Stimulated activated CD4-positive, alpha-beta T cell treated with anti-CD3 and anti-CD28 coated beads, Interleukin-2, amount 100 ng/mL, for 4 hours (primary cell): ENCODE measurements around the gene FAM47E.

Experiments used
- DNase-seq: peaks from one replicate; pipeline ENCODE4 v3.0.0-alpha.2; 2020; ENCODE audit warnings: low read depth

Gene FAM47E, protein sequence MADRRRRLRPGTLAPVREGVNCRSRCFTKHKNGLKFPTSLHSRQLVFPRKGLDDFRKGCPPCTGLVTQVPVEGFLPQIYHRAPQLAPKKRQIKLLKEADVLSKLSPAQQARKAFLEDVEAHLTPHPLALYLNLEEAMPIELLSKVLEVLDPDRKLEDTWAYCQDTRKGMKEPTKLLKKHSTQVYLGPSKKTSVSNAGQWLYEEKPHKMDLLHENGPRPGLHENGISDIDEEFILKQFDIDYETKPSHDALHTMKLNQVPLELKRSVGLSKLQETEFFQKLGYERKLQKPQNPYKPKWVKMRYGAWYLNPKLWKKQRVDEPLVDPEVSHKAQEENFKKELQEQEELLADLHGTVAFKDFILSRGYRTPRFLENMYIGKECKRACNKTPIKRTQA

GRCh38 chr4:76251441-76252270 is at the start of gene FAM47E:
Gene FAM47E, plus strand, starts transcription at chr4:76251721. Its CDS starts 26 bp downstream, at chr4:76251747.
- peak; percentile 1 for DNase-seq

DNA sequence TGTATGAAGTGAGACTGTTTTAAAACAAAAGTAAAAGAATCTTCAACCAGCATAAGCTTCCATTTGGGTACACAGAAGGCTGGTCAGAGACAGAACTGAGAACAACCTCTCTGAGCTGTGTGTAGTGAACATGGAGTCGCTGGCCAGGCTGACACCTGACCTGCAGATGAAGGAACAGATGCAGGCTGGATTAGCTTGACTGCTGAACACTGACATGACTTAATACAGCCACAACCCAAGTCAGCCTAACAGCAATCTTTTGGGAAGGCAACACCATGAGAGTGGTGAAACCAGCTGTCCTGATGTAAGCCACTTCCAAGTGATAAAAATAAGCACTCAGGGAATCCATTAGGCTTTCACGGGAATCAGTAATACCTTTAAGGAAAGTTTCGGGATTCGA is 48.0 kb upstream of the FAM47E start:
- DNase-seq, result no peak

GRCh38 chr4:76204936-76205335 is 46.6 kb upstream of the FAM47E start:
- DNase-seq, result no peak

- DNase-seq, result no peak
Measured at GRCh38 chr4:76205476-76205875, 46.0 kb upstream of the FAM47E start.

DNA sequence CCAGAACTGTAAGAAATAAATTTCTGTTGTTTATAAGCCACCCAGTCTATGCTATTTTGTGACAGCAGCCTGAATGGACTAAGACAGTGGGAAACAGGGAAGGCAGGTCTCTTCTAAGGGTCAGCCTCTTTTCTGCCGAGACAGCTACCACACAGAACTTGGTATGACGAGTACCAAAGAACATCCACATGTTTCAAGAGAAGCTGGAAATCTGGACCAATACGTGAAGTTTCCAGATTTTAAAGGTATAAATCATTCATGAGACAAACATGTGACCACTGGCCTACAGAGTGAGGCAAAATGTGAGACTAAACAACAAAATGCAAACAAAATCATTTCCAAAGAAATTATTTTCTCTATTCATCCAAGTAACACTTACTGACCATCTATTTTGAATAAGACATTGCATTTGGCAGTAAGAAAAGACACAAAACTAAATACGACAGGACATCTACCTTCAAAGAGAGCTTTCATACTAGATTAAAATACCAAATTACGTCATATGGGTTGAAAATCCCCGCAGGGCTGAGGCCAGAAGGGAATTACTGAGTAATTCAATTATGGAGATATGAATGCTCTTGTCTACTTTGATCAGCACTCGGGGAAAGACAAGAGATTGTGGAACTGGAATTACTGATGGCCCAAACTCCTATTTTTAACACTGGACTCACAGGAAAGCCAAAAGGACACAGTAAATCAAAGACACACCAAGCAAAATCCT is 45.1 kb upstream of the FAM47E start:
- no peak for DNase-seq

- no peak for DNase-seq
Measured at GRCh38 chr4:76207549-76207948, 44.0 kb upstream of the FAM47E start.

GRCh38 chr4:76208005-76208765 is 43.3 kb upstream of the FAM47E start:
- DNase-seq, result no peak

DNA sequence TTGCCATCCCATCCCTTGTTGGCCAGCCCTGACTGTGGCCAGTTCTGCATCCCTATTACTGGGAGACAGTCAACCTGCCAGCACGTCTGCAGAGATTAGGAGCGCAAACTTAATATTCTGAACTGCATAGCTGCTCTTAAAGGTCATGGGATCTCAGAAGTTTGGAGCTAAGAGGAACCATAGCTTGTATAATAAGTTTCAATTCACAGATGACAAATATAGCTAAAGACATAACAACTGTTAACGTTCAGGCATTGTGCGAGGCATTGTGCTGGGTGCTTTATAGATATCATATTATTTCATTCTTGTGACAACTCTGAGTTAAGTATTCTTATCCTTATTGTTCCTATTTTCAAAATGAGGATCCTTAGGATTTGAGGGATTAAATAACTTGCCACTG is 41.6 kb upstream of the FAM47E start:
- no peak for DNase-seq

DNA sequence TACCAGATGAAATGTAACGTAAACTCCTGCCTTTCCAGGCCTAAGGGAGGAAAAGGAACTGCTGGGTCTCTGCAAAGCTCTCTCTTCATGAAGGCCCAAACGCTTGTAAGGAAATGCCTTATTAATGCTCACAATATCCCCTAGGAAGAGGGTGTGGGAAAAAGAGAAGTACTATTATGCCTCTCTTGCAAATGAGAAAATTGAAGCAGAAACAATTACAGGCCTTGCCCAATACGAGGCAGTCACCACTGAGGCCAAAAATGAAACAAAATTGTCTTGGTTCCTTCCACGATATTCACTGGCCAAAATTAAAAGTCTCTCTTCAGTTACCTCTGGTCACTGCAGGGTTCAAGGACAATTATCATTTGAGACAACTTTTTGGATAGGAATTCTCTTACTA is 41.1 kb upstream of the FAM47E start:
- DNase-seq, result no peak

- no peak for DNase-seq
Measured at GRCh38 chr4:76211769-76212708, 39.5 kb upstream of the FAM47E start.

DNA sequence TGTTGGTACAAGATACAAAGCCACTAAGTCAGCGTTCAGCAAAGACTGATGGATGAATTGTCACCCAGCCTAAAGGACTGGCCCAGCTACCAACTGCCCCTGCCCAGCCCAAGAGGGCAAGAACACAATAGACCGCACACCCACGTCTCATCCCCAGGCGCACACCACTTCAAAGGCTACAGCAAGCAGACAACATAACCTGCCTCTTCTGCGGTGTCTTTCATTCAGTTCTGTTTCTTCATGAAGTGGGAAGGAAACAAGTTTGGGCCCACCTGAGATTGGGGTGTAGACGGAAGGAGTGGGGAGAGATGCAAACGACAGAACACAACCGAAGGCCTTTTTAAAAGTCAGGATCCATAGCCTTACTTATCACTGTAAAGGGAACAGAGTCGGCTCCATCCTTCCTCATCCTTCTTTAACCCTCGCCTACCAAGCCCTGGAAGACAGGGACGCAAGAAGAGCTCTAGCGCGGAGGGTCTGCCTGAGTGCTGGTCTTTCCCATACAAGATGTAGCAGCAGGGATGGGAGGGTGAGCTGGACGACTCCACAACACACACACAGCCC is 38.6 kb upstream of the FAM47E start:
- DNase-seq, result no peak

- DNase-seq, result peak; percentile 52
Measured at GRCh38 chr4:76213415-76214176, 37.9 kb upstream of the FAM47E start, which contains the start of gene SCARB2. Gene SCARB2, minus strand, starts transcription at chr4:76213824. Its CDS starts 281 bp downstream, at chr4:76213543.

GRCh38 chr4:76214177-76214675 is 37.3 kb upstream of the FAM47E start:
- DNase-seq, result no peak

DNA sequence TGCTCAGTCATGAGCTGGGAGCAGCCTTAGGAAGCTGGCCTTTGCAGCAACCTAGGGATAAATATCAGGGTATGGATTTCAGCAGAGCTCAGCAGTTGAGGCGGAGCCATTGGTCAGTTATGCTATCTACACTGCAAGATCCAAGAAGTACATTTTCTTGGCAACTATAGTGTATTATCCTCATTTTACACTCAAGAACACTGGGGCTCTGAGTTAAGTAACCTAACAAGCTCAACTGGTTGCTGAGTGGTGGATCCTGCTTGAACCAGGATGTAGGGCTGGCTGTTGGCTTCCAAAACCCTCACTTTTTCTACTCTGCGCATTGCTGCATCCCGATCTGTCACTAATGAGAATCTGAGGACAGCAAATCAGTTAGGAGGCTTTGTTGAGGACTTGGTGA is 36.4 kb upstream of the FAM47E start:
- DNase-seq, result no peak

DNA sequence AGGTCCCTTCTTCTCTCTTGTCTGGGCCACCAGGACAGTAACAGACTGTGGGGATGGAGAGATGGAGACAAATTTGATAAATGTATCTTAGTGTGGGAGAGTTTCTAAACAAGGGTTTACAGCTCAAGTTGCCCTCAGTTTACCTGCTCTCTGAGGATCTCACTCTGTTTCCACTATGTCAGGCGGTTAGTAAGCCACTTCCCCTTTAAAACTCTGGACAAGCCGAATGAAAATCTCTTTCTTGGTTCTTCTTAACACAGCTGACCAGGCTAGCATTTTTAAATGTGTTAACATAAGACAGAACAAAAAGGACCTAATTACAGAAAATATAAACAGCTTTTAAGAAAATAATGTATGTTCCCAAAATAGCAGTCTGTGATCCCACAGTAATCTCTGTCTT is 35.0 kb upstream of the FAM47E start:
- DNase-seq, result no peak

- DNase-seq, result no peak
Measured at GRCh38 chr4:76216975-76217814, 34.3 kb upstream of the FAM47E start.

DNA sequence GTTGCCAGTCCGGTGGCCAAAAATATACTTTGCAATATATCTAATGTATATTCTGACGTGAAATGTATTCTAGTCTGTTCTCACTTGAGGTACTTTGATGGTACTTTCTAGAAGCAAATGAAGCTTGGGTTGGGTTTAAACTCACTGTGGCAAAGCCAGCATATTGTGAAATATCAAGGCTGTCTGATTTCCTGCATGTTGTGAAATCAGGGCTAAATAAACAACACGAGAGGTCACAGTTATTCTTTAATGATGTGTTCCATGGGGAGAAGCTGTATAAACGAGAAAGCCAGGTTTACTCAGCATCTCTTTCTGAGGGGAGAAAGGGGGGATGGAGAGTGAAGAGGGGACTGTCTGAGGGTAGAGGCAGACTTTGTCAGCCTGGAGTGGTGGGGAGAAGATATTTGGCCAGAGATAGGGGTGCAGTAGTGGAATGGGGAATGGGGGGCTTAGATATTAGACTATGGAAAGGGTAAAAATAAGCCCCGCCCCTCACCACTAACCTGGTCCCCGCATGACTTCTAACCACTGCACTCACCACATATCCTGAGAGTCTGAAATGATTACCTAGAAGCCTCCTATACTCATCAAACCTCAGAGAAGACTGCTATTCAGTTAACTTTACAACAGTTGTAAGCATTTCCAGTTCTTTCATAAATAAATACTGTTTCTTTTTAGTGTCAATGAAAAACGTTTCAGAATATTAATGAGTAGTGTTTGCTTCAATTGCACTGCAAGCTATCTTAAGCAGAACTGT is 32.0 kb upstream of the FAM47E start:
- DNase-seq, result no peak

DNA sequence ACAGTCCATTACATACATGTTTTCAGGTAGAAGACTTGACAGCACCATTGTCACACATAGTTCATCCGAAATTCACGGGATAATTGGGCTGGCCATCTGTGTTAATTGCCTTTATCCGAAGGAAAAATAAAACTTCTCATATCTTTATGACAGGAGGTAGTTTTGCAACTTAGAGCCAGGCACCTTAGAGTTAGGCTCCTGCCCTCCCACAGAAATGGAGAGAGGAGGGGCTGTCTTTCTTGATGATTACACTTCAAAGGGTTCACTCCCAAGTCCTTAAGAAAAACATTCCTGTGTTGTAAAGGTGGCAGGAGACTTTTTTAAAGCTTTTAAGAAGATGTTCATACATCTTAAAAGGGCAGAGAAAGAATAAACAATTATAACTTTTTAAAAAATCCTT is 27.4 kb upstream of the FAM47E start:
- DNase-seq, result no peak
